Mesenchymal stem cell (in vitro differentiated cells and primary cell): ENCODE measurements around the gene ZBTB25.

Source experiments
- DNase-seq: peaks from one replicate; pipeline ENCODE4 v3.0.0-alpha.2; 2013
- H2AFZ ChIP-seq: one replicate; pipeline ENCODE4 v1.6.1; 2013; ENCODE audit warnings: low read depth, mild to moderate bottlenecking, control low read depth, inconsistent platforms, low read length, moderate library complexity
- H2AK5ac ChIP-seq: 2 replicates; pipeline ENCODE4 v1.6.1; 2013; ENCODE audit warnings: low read length, moderate library complexity, mild to moderate bottlenecking, inconsistent platforms; ENCODE audit not compliant: severe bottlenecking
- H2BK120ac ChIP-seq: one replicate; pipeline ENCODE4 v1.6.1; 2013; ENCODE audit warnings: low read depth, mild to moderate bottlenecking, inconsistent platforms, low read length, moderate library complexity
- H2BK12ac ChIP-seq, 2 experiments: one replicate each; pipeline ENCODE4 v1.6.1; 2013; ENCODE audit warnings: inconsistent platforms in 2 of 2, low read length in 2 of 2, mild to moderate bottlenecking in 2 of 2, moderate library complexity in 2 of 2, control low read depth in 1 of 2
- H2BK15ac ChIP-seq: one replicate; pipeline ENCODE4 v1.6.1; 2013; ENCODE audit warnings: mild to moderate bottlenecking, low read depth, inconsistent platforms; ENCODE audit not compliant: poor library complexity, severe bottlenecking
- H2BK5ac ChIP-seq: 2 replicates; pipeline ENCODE4 v1.6.1; 2013; ENCODE audit warnings: low read depth, mild to moderate bottlenecking, low read length, control low read depth, inconsistent platforms; ENCODE audit not compliant: poor library complexity, severe bottlenecking
- H3K14ac ChIP-seq, 2 experiments: one replicate each; pipeline ENCODE4 v1.6.1; 2013; ENCODE audit warnings: inconsistent platforms in 2 of 2, low read length in 2 of 2, control low read depth in 1 of 2, mild to moderate bottlenecking in 1 of 2, moderate library complexity in 1 of 2
- H3K18ac ChIP-seq, 2 experiments: one replicate each; pipeline ENCODE4 v1.6.1; 2013; ENCODE audit warnings: inconsistent platforms in 2 of 2, low read length in 2 of 2, control low read depth in 1 of 2, low read depth in 1 of 2, mild to moderate bottlenecking in 1 of 2
- H3K23ac ChIP-seq, 2 experiments: one replicate each; pipeline ENCODE4 v1.6.1; 2013; ENCODE audit warnings: inconsistent platforms in 2 of 2, low read length in 2 of 2, mild to moderate bottlenecking in 2 of 2, moderate library complexity in 2 of 2, control low read depth in 1 of 2
- H3K27ac ChIP-seq: 2 replicates; pipeline ENCODE4 v1.5.1; 2013; ENCODE audit warnings: mild to moderate bottlenecking, moderate library complexity, low read length, control low read depth, inconsistent platforms; ENCODE audit not compliant: poor library complexity, severe bottlenecking
- H3K27me3 ChIP-seq, 2 experiments: 2 replicates each; pipeline versions ENCODE4 v1.6.1 to v1.7.0; 2013; ENCODE audit warnings: low read length in 2 of 2, mild to moderate bottlenecking in 2 of 2, moderate library complexity in 2 of 2, control low read depth in 1 of 2, inconsistent platforms in 1 of 2; ENCODE audit not compliant: control insufficient read depth in 1 of 2, insufficient read depth in 1 of 2
- H3K36me3 ChIP-seq, 2 experiments: 2 replicates each; pipeline versions ENCODE4 v1.6.1 to v1.7.0; 2013; ENCODE audit warnings: low read length in 2 of 2, control low read depth in 1 of 2, inconsistent platforms in 1 of 2, low read depth in 1 of 2, mild to moderate bottlenecking in 1 of 2; ENCODE audit not compliant: insufficient read depth in 2 of 2, control insufficient read depth in 1 of 2
- H3K4ac ChIP-seq, 2 experiments: one replicate each; pipeline ENCODE4 v1.6.1; 2013; ENCODE audit warnings: inconsistent platforms in 2 of 2, low read length in 2 of 2, mild to moderate bottlenecking in 2 of 2, moderate library complexity in 2 of 2, control low read depth in 1 of 2, low read depth in 1 of 2
- H3K4me1 ChIP-seq: 2 replicates; pipeline ENCODE4 v1.6.1; 2013; ENCODE audit warnings: low read depth, low read length, control low read depth; ENCODE audit not compliant: control insufficient read depth, insufficient read depth
- H3K4me2 ChIP-seq: 2 replicates; pipeline ENCODE4 v1.6.1; 2013; ENCODE audit warnings: low read length, mild to moderate bottlenecking, inconsistent platforms; ENCODE audit not compliant: poor library complexity, severe bottlenecking
- H3K4me3 ChIP-seq, 2 experiments: 2 replicates each; pipeline versions ENCODE4 v1.5.1 to v1.7.0; 2013; ENCODE audit warnings: low read length in 2 of 2, mild to moderate bottlenecking in 2 of 2, control low read depth in 1 of 2, low read depth in 1 of 2; ENCODE audit not compliant: insufficient read depth in 1 of 2
- H3K79me1 ChIP-seq: replicated peaks from 2 replicates; pipeline ENCODE4 v1.6.1; 2013; ENCODE audit warnings: mild to moderate bottlenecking, control low read depth, low read length, inconsistent platforms; ENCODE audit not compliant: poor library complexity, severe bottlenecking
- H3K9ac ChIP-seq: 2 replicates; pipeline ENCODE4 v1.7.0; 2013; ENCODE audit warnings: mild to moderate bottlenecking, low read length, moderate library complexity
- H3K9me3 ChIP-seq: 2 replicates; pipeline ENCODE4 v1.7.0; 2013; ENCODE audit warnings: mild to moderate bottlenecking, low read length; ENCODE audit not compliant: control insufficient read depth
- H4K8ac ChIP-seq: one replicate; pipeline ENCODE4 v1.6.1; 2013; ENCODE audit warnings: inconsistent platforms, mild to moderate bottlenecking, low read length, moderate library complexity
- H4K91ac ChIP-seq: one replicate; pipeline ENCODE4 v1.6.1; 2013; ENCODE audit warnings: mild to moderate bottlenecking, low read length, inconsistent platforms
- WGBS: methylation state at CpG from one replicate; pipeline ENCODE4 v1.1.7; 2013; ENCODE audit warnings: mixed read lengths; 5-methylcytosine and 5-hydroxymethylcytosine counted together

The ZBTB25 gene

DNA sequence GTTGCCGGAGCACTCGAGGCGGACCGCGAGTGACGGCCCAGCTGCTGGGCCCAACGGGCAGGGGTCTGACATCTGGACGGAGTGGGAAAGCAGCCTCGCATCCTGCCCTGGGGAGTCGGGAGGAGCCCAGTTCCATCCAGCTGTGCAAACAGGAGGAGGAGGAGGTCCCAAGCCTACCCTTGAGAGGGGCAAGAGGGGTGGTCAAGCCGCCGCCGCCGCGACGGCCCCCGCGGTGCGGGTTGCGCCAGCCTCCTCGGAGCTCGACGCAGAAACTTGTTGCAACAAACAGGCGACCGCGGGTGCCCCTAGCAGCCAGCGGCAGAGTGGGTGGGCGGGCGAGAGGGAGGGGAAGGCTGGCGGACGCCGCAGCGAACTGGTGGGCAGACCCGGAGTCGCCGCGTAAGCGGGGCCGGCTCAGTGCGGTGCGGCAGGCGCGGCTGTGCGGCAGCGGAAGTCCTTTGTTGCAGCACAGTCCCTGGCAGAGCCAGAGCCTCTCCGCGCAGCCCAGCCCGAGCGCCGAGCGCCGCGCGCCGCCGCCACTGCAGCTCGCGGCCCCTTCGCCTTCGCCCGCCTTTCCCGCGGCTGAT, 765 bp upstream of the ZBTB25 start, which contains the start of gene ZBTB1:
TSS of gene ZBTB1 (plus strand) at position 461 of the 587 bp plus-strand sequence. CDS start 16,735 bp downstream, outside the sequence.
- Histone ChIP-seq H3K9me3 (no peaks in the 10 kb centered on the region), H3K27ac (peak within 1 kb of the TSS; percentile 100), H3K4ac (peak within 1 kb of the TSS; percentile 99), H3K27me3 (no peaks in the 10 kb centered on the region), H3K14ac (peak within 1 kb of the TSS; percentile 63 to 99), H2AFZ (peak within 1 kb of the TSS; percentile 56), H3K18ac (peak within 1 kb of the TSS; percentile 99 to 100), H2BK15ac (peak within 1 kb of the TSS; percentile 99), H3K36me3 (no peaks in the 10 kb centered on the region), H3K79me1 (no peaks in the 10 kb centered on the region), H3K23ac (peak within 1 kb of the TSS; percentile 70 to 97), H3K4me2 (peak within 1 kb of the TSS; percentile 96), H3K9ac (peak within 1 kb of the TSS; percentile 97), H2BK12ac (peak within 1 kb of the TSS; percentile 81 to 89), H3K4me1 (peaks cover 14% of the 10 kb centered on the region), H4K91ac (peak within 1 kb of the TSS; percentile 100), H2BK120ac (peak within 1 kb of the TSS; percentile 100), H2BK5ac (peak within 1 kb of the TSS; percentile 100), H3K4me3 (peak within 1 kb of the TSS; percentile 93), H4K8ac (peak within 1 kb of the TSS; percentile 100), H2AK5ac (peak within 1 kb of the TSS; percentile 91)
- 0% methylated on average over 57 of the region's 63 CpGs for WGBS
- DNase-seq, result peak; percentile 95

DNA sequence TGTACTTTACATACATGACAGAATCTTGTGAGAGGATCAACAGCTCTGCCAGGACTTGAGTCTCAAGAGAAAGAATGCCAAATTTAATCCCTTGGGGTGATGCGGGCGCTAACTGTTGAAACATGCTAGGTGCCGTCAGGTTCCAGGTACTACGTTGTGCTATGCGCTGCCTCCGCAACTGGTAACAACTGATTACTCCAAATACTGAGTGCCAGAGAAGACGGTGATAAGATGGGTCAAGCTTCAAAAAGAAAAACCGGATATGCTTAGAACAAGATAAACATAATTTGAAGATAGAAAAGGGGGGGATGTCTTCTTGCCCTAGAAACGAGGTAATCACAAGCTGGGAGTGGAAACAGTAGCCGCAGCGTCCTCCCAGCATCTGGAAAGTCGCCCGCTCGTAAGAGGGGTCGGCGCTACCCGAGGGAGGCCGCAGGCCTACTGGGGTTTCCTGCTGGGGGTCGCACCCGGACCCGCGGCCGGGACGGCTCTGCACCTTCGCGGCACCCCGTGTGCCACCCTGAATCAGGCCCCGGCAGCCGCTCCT, 678 bp downstream of the ZBTB25 start:
- DNase-seq, result no peak
- no peaks in the 10 kb centered on the region for H3K9me3 ChIP-seq

DNA sequence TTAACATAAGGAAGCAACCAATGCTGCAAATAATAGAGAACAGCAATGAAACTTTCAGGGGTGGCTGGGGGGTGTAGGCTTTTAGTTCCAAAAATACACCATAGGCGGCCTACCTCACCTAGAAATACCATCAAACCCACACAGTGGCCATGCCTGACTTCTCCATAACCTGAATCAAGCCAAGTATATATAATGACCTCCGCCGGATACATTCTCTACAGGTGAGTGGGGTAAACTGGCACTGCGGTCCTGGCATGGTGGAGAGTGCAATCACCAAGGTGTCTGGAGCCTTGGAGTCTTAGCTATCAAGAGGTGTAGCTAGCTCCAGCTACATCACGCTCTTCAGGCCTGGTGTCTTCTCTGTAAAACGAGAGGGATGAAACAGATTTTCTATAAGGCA, 1.2 kb downstream of the ZBTB25 start:
- WGBS, result 73% methylated on average over 6 of the region's 6 CpGs
- H3K4me1 ChIP-seq, result peaks cover 11% of the 10 kb centered on the region
- H4K8ac ChIP-seq, result peak overlapping the region; percentile 35
- H3K4me2 ChIP-seq, result peak overlapping the region; percentile 96
- H4K91ac ChIP-seq, result peak overlapping the region; percentile 65
- peak overlapping the region; percentile 78 for H2BK120ac ChIP-seq
- no peak overlapping the region for H3K14ac ChIP-seq
- DNase-seq, result no peak
- H3K79me1 ChIP-seq, result peaks cover 2% of the 10 kb centered on the region
- no peak overlapping the region for H2BK15ac ChIP-seq
- peak overlapping the region; percentile 97 for H3K9ac ChIP-seq
- H2BK12ac ChIP-seq, result peak overlapping the region in 1 of 2 experiments; percentile 38
- H3K27ac ChIP-seq, result peak overlapping the region; percentile 98
- peak overlapping the region in 1 of 2 experiments; percentile 57 for H3K23ac ChIP-seq
- no peak overlapping the region for H2BK5ac ChIP-seq
- H2AFZ ChIP-seq, result no peak overlapping the region
- H3K18ac ChIP-seq, result peak overlapping the region; percentile 40 to 84
- H3K36me3 ChIP-seq, result peaks cover 0 to 11% of the 10 kb centered on the region in 2 experiments
- no peaks in the 10 kb centered on the region for H3K9me3 ChIP-seq
- H3K4me3 ChIP-seq, result peak overlapping the region in 1 of 2 experiments; percentile 93
- H3K4ac ChIP-seq, result peak overlapping the region in 1 of 2 experiments; percentile 3
- H2AK5ac ChIP-seq, result peak overlapping the region; percentile 62
- H3K27me3 ChIP-seq, result no peaks in the 10 kb centered on the region

More for the DNA sequence above, 678 bp downstream of the ZBTB25 start:
- Histone ChIP-seq H4K8ac (peak overlapping the region; percentile 97), H3K18ac (peak overlapping the region; percentile 99 to 100), H3K27me3 (no peaks in the 10 kb centered on the region), H3K23ac (peak overlapping the region in 1 of 2 experiments; percentile 98), H2BK15ac (peak overlapping the region; percentile 98), H2AK5ac (peak overlapping the region; percentile 68), H3K14ac (peak overlapping the region in 1 of 2 experiments; percentile 100), H3K4me2 (peak overlapping the region; percentile 96), H3K36me3 (peaks cover 0 to 6% of the 10 kb centered on the region in 2 experiments), H2BK5ac (peak overlapping the region; percentile 91), H3K4me1 (peaks cover 11% of the 10 kb centered on the region), H3K79me1 (peaks cover 2% of the 10 kb centered on the region), H3K4me3 (peak overlapping the region; percentile 93), H2BK120ac (peak overlapping the region; percentile 78), H3K9ac (peak overlapping the region; percentile 97), H4K91ac (peak overlapping the region; percentile 93), H2BK12ac (peak overlapping the region; percentile 28 to 98), H3K4ac (peak overlapping the region; percentile 99), H2AFZ (peak overlapping the region; percentile 73), H3K27ac (peak overlapping the region; percentile 98)
- WGBS, result 5% methylated on average over 29 of the region's 29 CpGs
